ENCODE data around the gene MICB.

DNA sequence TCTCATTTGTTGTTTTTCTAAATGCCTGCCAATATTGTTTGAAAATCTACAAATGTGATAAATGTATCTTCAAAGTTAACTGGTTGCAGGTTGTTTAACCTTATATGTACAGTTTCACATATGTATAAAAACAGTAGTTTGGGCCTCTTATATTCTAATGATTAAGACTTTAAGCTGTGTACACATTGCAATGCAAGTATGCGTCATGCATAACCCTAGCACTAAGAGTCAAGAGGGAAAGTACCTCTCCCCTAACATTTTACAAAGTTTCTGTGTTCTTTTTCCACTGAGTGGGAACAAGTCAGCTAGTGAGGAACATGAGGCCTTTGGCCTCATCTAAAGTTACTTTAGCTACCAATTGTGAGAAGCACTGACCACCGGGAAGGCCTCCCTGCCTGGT is 25.7 kb upstream of the MICB start:
- TF ChIP-seq CTCF (IDR thresholded peaks at IDR 0.05): no peak
- TF ChIP-seq POLR2A (IDR thresholded peaks at IDR 0.05): no peak

Measured in breast epithelium (tissue), 3 donors.